Liver (tissue), 9 donors: ENCODE data around the gene OR52K2. TPM values are rescaled to one million over a fixed set of nuclear protein-coding genes. Genes with fewer than 3 reads are reported as not detected.

ENCODE experiments used
- DNase-seq: peaks from one replicate; pipeline ENCODE4 v3.0.0-alpha.2; 2017; ENCODE audit warnings: low spot score
- H3K27ac ChIP-seq, 2 donors: one replicate each; pipeline ENCODE4 v1.7.0; 2013; ENCODE audit warnings: inconsistent platforms in 2 of 2, low read length in 2 of 2, control low read depth in 1 of 2, low read depth in 1 of 2, mild to moderate bottlenecking in 1 of 2
- H3K27me3 ChIP-seq, 4 donors: one replicate each; pipeline versions ENCODE4 v1.6.1 to v1.7.0; 2013; ENCODE audit warnings: low read length in 3 of 4, inconsistent platforms in 1 of 4, mild to moderate bottlenecking in 1 of 4, moderate library complexity in 1 of 4; ENCODE audit not compliant: control insufficient read depth in 4 of 4, insufficient read depth in 4 of 4
- H3K36me3 ChIP-seq, 4 donors: one replicate each; pipeline versions ENCODE4 v1.6.1 to v1.7.0; 2013; ENCODE audit warnings: low read length in 3 of 4, mild to moderate bottlenecking in 3 of 4, low read depth in 1 of 4, moderate library complexity in 1 of 4; ENCODE audit not compliant: control insufficient read depth in 4 of 4, insufficient read depth in 3 of 4
- H3K4me1 ChIP-seq, 4 donors: one replicate each; pipeline versions ENCODE4 v1.6.1 to v1.7.0; 2013; ENCODE audit warnings: low read length in 3 of 4, mild to moderate bottlenecking in 3 of 4, moderate library complexity in 1 of 4; ENCODE audit not compliant: control insufficient read depth in 4 of 4, insufficient read depth in 4 of 4
- H3K4me3 ChIP-seq, 3 donors: one replicate each; pipeline versions ENCODE4 v1.6.1 to v1.7.0; 2013; ENCODE audit warnings: low read length in 3 of 3, control low read depth in 1 of 3, low read depth in 1 of 3, mild to moderate bottlenecking in 1 of 3
- H3K9ac ChIP-seq, 2 donors: one replicate each; pipeline ENCODE4 v1.7.0; 2013; ENCODE audit warnings: low read length in 2 of 2, mild to moderate bottlenecking in 2 of 2, moderate library complexity in 2 of 2, control low read depth in 1 of 2, low read depth in 1 of 2
- H3K9me3 ChIP-seq, 4 donors: one replicate each; pipeline versions ENCODE4 v1.6.1 to v1.7.0; 2013; ENCODE audit warnings: low read length in 3 of 4; ENCODE audit not compliant: control insufficient read depth in 4 of 4
- ATF3 ChIP-seq: IDR thresholded peaks from 2 replicates; pipeline ENCODE4 v1.6.1; 2016; ENCODE audit warnings: antibody characterized with exemption
- EGR1 ChIP-seq, 2 donors: IDR thresholded peaks; 2 replicates each; pipeline ENCODE4 v1.6.1; 2016 to 2018; ENCODE audit warnings: antibody characterized with exemption in 2 of 2, low read depth in 2 of 2
- FOXA2 ChIP-seq: IDR thresholded peaks from 2 replicates; pipeline ENCODE4 v1.6.1; 2016; ENCODE audit warnings: antibody characterized with exemption
- GABPA ChIP-seq, 2 donors: IDR thresholded peaks in 1 of 2; conservative IDR thresholded peaks in 1 of 2; 2 replicates each; pipeline ENCODE4 v1.6.1; 2016; ENCODE audit warnings: antibody characterized with exemption in 2 of 2, mild to moderate bottlenecking in 1 of 2, moderate library complexity in 1 of 2
- HNF4A ChIP-seq, 2 donors: conservative IDR thresholded peaks; 2 replicates each; pipeline ENCODE4 v1.6.1; 2016; ENCODE audit warnings: antibody characterized with exemption in 2 of 2, mild to moderate bottlenecking in 2 of 2
- HNF4G ChIP-seq: IDR thresholded peaks from 2 replicates; pipeline ENCODE4 v1.6.1; 2016; ENCODE audit warnings: antibody characterized with exemption
- JUND ChIP-seq, 2 donors: IDR thresholded peaks; 2 replicates each; pipeline ENCODE4 v1.6.1; 2016; ENCODE audit warnings: antibody characterized with exemption in 2 of 2
- MAX ChIP-seq: IDR thresholded peaks from 2 replicates; pipeline ENCODE4 v1.6.1; 2016; ENCODE audit warnings: antibody characterized with exemption
- NR2F2 ChIP-seq: IDR thresholded peaks from 2 replicates; pipeline ENCODE4 v1.6.1; 2016; ENCODE audit warnings: antibody characterized with exemption
- REST ChIP-seq: IDR thresholded peaks from 2 replicates; pipeline ENCODE4 v1.6.1; 2016; ENCODE audit warnings: antibody characterized with exemption, mild to moderate bottlenecking
- RXRA ChIP-seq, 2 donors: IDR thresholded peaks; 2 replicates each; pipeline ENCODE4 v1.6.1; 2017 to 2018; ENCODE audit warnings: antibody characterized with exemption in 2 of 2, mild to moderate bottlenecking in 1 of 2
- SP1 ChIP-seq: IDR thresholded peaks from 2 replicates; pipeline ENCODE4 v1.6.1; 2018; ENCODE audit warnings: antibody characterized with exemption, mild to moderate bottlenecking
- TAF1 ChIP-seq: conservative IDR thresholded peaks from 2 replicates; pipeline ENCODE4 v1.6.1; 2016; ENCODE audit warnings: antibody characterized with exemption, mild to moderate bottlenecking
- YY1 ChIP-seq: IDR thresholded peaks from 2 replicates; pipeline ENCODE4 v1.6.1; 2016; ENCODE audit warnings: antibody characterized with exemption, mild to moderate bottlenecking
- WGBS: extraction: QIAGEN DNeasy Blood & Tissue Kit; methylation state at CpG from one replicate; pipeline ENCODE4 v1.1.7; 2013; 5-methylcytosine and 5-hydroxymethylcytosine counted together
- polyA plus RNA-seq, 2 donors: library from polyadenylated mRNA; stranded (reverse) in 1 of 2; unstranded in 1 of 2; fragments of 200-250 nt in 1 of 2; fragments of >200 nt in 1 of 2; fragmentation: Nextera tagmentation in 1 of 2; extraction: Ambion mirVana in 1 of 2; gene quantifications; one replicate each; pipeline versions ENCODE4 v1.2.1 to v1.2.3, GENCODE V29; 2013 to 2015
- total RNA-seq, 2 donors: library from RNA; depleted of rRNA; stranded (reverse); fragments of >200 nt; gene quantifications; one replicate each; pipeline ENCODE4 v1.2.3, GENCODE V29; 2014
- TF ChIP-seq, protein P1 (sequence below): fragments of 150-350 bp; IDR thresholded peaks from 2 replicates; pipeline ENCODE4 v1.5.1; 2017; ENCODE audit warnings: improper control_type of control experiment, low read depth, low read length; ENCODE audit not compliant: missing input control
- TF ChIP-seq, protein P2 (sequence below): IDR thresholded peaks from 2 replicates; pipeline ENCODE4 v1.6.1; 2016; ENCODE audit warnings: antibody characterized with exemption
- donor health status: healthy.
- donor health status: healthy.
- donor health status: healthy.
- donor health status: healthy.
- donor health status: healthy.

The OR52K2 gene
- total and polyA plus RNA-seq, 4 donors: 0.15 TPM; not detected in 3

DNA sequence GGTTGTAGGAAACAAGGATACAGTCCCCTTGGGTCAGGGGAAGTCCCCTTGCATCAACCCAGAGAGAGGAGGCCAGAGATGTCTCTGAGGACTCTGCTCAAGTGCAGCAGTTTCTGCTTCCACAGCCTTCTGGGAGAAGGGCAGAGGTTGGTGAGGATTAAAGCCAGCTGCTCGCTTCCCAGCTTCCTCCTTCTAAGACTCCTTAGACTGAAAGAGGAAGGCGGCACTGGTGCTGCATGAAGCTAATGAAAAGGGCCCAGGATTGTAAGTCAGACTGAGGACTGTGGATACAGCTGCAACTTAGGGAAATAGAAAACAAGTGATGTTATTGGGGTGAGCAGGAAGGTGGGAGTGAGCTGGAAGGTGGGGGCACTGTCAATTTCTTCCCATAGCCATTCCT, 33.4 kb downstream of the OR52K2 start, which contains the start of gene OR52K1:
OR52K1 (plus strand) TSS at position 202 of the 400 bp plus-strand sequence. CDS start 6,255 bp downstream, outside the sequence.
- no peaks in the 10 kb centered on the region for H3K27me3 ChIP-seq
- H3K9me3 ChIP-seq: no peaks in the 10 kb centered on the region
- H3K4me3 ChIP-seq: no peak within 1 kb of the TSS
- no peak within 1 kb of the TSS for H3K9ac ChIP-seq
- H3K36me3 ChIP-seq: no peaks in the 10 kb centered on the region
- TF ChIP-seq JUND (IDR thresholded peaks at IDR 0.05) (no peak), YY1 (no peak), HNF4A (conservative IDR thresholded peaks at IDR 0.05) (no peak), RXRA (IDR thresholded peaks at IDR 0.05) (no peak), HNF4G (no peak), FOXA2 (no peak), MAX (no peak), NR2F2 (no peak), SP1 (no peak), ATF3 (no peak), GABPA (IDR thresholded peaks at IDR 0.05 in 1 of 2, conservative IDR thresholded peaks at IDR 0.05 in 1 of 2) (no peak), REST (no peak), EGR1 (IDR thresholded peaks at IDR 0.05; ENCODE audit: low read depth in 2 of 2) (no peak)
- TF ChIP-seq, protein P1, sequence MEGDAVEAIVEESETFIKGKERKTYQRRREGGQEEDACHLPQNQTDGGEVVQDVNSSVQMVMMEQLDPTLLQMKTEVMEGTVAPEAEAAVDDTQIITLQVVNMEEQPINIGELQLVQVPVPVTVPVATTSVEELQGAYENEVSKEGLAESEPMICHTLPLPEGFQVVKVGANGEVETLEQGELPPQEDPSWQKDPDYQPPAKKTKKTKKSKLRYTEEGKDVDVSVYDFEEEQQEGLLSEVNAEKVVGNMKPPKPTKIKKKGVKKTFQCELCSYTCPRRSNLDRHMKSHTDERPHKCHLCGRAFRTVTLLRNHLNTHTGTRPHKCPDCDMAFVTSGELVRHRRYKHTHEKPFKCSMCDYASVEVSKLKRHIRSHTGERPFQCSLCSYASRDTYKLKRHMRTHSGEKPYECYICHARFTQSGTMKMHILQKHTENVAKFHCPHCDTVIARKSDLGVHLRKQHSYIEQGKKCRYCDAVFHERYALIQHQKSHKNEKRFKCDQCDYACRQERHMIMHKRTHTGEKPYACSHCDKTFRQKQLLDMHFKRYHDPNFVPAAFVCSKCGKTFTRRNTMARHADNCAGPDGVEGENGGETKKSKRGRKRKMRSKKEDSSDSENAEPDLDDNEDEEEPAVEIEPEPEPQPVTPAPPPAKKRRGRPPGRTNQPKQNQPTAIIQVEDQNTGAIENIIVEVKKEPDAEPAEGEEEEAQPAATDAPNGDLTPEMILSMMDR: no peak
- DNase-seq: no peak
- no peak within 1 kb of the TSS for H3K27ac ChIP-seq
- 83% methylated on average over 2 of the region's 2 CpGs for WGBS
- no peaks in the 10 kb centered on the region for H3K4me1 ChIP-seq

DNA sequence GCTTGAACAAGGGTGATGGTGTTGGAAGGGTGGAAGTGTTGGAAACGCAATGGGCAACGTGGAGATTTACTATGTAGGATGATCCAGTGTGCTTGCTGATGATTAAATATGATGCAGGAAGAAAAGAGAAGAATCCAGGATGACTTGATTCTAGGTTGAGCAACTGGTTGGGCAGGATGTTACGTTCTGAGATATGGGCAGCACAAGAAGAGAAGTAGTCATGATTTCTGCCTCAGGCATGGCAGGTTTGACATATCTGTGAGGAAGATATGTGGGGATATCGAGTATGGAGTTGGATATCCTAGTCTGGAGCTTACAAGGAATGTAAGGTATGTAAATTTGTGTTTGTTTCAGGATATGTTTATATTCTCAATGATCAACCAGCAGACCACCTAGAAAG, 35.2 kb downstream of the OR52K2 start:
- WGBS: 57% methylated on average over 4 of the region's 4 CpGs
- no peaks in the 10 kb centered on the region for H3K9me3 ChIP-seq
- no peak overlapping the region for H3K27ac ChIP-seq
- H3K9ac ChIP-seq: no peak overlapping the region
- H3K4me3 ChIP-seq: no peak overlapping the region
- no peaks in the 10 kb centered on the region for H3K36me3 ChIP-seq
- H3K4me1 ChIP-seq: no peaks in the 10 kb centered on the region
- H3K27me3 ChIP-seq: no peaks in the 10 kb centered on the region
- TF ChIP-seq FOXA2 (no peak), SP1 (no peak), TAF1 (no peak), REST (no peak), HNF4A (conservative IDR thresholded peaks at IDR 0.05) (no peak), HNF4G (no peak), MAX (no peak), YY1 (no peak), EGR1 (IDR thresholded peaks at IDR 0.05; ENCODE audit: low read depth in 2 of 2) (no peak), JUND (IDR thresholded peaks at IDR 0.05) (no peak), RXRA (IDR thresholded peaks at IDR 0.05) (no peak)
- TF ChIP-seq, protein P1: no peak
- TF ChIP-seq, protein P2, sequence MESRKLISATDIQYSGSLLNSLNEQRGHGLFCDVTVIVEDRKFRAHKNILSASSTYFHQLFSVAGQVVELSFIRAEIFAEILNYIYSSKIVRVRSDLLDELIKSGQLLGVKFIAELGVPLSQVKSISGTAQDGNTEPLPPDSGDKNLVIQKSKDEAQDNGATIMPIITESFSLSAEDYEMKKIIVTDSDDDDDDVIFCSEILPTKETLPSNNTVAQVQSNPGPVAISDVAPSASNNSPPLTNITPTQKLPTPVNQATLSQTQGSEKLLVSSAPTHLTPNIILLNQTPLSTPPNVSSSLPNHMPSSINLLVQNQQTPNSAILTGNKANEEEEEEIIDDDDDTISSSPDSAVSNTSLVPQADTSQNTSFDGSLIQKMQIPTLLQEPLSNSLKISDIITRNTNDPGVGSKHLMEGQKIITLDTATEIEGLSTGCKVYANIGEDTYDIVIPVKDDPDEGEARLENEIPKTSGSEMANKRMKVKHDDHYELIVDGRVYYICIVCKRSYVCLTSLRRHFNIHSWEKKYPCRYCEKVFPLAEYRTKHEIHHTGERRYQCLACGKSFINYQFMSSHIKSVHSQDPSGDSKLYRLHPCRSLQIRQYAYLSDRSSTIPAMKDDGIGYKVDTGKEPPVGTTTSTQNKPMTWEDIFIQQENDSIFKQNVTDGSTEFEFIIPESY: no peak
- DNase-seq: no peak
